ENCODE measurements around the gene TMEM244.

The TMEM244 gene

DNA sequence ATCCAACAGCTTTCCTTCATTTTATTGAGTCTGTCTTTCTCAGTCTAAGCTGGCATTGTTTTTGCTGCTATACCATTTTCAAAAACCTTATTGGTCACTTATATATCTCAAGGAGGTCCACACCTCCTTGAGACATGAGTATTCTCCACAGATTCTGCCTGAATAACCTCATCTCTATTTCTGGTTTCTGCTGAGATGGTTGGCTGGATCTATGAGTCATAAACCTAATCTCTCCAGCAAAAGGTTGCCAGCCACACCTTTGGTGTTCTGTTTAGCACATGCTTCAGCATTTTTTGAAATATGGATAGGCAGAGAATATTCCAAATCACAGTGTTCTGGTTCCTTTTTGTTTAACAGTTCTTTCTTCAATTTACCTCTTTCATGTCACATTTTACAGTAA, 40.8 kb upstream of the TMEM244 start:
- no peak overlapping the region for H3K4me3 ChIP-seq (replicated peaks; ENCODE audit: low read depth, low read length)
- DNase-seq (ENCODE audit: extremely low read depth, low read depth), result no peak
- TF ChIP-seq, protein P1, sequence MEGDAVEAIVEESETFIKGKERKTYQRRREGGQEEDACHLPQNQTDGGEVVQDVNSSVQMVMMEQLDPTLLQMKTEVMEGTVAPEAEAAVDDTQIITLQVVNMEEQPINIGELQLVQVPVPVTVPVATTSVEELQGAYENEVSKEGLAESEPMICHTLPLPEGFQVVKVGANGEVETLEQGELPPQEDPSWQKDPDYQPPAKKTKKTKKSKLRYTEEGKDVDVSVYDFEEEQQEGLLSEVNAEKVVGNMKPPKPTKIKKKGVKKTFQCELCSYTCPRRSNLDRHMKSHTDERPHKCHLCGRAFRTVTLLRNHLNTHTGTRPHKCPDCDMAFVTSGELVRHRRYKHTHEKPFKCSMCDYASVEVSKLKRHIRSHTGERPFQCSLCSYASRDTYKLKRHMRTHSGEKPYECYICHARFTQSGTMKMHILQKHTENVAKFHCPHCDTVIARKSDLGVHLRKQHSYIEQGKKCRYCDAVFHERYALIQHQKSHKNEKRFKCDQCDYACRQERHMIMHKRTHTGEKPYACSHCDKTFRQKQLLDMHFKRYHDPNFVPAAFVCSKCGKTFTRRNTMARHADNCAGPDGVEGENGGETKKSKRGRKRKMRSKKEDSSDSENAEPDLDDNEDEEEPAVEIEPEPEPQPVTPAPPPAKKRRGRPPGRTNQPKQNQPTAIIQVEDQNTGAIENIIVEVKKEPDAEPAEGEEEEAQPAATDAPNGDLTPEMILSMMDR (IDR thresholded peaks at IDR 0.05; ENCODE audit: low read depth, low read length, missing control alignments), result no peak

DNA sequence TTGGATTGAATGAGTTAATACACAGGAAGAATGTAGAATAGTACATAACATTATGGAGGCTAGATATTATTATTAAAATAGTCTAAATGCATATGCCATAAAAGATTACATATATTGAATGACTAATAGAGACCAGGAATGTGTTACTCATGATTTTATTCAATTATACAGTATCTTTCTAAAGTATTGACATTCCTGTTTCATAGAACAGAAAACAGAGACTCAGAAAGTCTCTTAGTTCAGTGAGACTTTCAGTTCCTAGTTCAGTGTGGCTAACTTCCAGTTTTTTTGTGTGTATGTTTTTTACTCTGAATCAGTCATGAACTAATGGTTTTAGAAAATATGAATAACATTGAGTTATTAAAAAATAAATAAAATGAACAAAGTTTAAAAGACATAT, 34.6 kb upstream of the TMEM244 start:
- no peak overlapping the region for H3K4me3 ChIP-seq (replicated peaks; ENCODE audit: low read depth, low read length)
- TF ChIP-seq, protein P1 (IDR thresholded peaks at IDR 0.05; ENCODE audit: low read depth, low read length, missing control alignments), result no peak
- no peak for DNase-seq (ENCODE audit: extremely low read depth, low read depth)

DNA sequence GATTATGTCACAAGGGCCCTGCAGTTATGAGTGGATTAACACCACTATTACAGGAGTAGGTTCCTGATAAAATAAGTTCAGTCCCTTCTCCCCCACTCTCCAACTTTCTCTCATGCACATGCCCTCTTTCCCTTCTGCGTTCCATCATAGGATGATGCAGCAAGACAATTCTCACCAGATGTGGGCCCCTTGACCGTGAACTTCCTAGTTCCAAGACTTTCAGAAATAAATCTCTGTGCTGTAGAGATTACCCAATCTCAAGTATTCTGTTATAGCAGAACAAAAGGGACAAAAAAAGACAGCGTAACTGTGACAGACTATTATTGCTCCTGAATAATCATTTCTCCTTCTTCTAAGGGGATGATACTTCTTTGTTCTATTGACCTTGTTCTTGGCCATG, 33.8 kb upstream of the TMEM244 start:
- no peak for DNase-seq (ENCODE audit: extremely low read depth, low read depth)
- no peak overlapping the region for H3K4me3 ChIP-seq (replicated peaks; ENCODE audit: low read depth, low read length)
- TF ChIP-seq, protein P1 (IDR thresholded peaks at IDR 0.05; ENCODE audit: low read depth, low read length, missing control alignments), result no peak

DNA sequence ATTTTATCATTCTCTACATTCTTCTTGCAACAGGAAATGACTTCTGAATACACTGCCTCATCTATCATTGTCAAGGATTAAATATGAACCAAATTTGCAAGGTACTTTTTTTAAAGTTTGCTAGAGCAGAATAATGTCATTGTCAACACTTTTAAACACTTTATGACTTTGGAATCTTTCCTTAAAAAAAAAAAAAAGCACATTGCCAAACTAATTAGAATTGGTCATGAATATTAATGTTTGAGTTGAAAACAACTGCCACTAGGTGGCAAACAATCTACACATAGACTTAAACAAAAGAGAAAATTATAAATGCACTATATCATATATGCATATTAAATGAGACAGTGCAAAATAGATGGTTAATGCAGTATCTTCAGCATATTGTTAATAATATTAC, 32.5 kb upstream of the TMEM244 start:
- no peak for DNase-seq (ENCODE audit: extremely low read depth, low read depth)
- no peak overlapping the region for H3K4me3 ChIP-seq (replicated peaks; ENCODE audit: low read depth, low read length)
- TF ChIP-seq, protein P1 (IDR thresholded peaks at IDR 0.05; ENCODE audit: low read depth, low read length, missing control alignments), result peak; percentile 11

DNA sequence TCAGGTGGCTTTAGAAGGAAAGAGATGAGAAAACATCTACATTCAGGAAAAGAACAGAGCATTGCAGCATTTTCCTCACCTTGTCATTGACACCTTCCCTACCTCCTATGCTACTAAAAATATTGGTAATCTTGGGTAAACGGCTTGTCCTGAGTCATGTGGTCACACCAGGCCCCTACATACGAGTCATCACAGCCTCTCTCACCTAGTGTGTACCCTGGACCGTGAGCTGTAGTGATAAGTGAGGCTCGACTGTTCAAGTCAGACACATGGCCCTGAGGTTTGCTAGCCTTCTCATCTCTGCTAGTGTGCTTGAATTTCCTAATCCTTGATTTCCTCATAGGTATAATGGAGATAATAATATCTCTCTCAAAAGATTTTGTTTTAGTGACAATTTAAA, 29.6 kb upstream of the TMEM244 start:
- TF ChIP-seq, protein P1 (IDR thresholded peaks at IDR 0.05; ENCODE audit: low read depth, low read length, missing control alignments), result no peak
- H3K4me3 ChIP-seq (replicated peaks; ENCODE audit: low read depth, low read length), result no peak overlapping the region
- DNase-seq (ENCODE audit: extremely low read depth, low read depth), result no peak

DNA sequence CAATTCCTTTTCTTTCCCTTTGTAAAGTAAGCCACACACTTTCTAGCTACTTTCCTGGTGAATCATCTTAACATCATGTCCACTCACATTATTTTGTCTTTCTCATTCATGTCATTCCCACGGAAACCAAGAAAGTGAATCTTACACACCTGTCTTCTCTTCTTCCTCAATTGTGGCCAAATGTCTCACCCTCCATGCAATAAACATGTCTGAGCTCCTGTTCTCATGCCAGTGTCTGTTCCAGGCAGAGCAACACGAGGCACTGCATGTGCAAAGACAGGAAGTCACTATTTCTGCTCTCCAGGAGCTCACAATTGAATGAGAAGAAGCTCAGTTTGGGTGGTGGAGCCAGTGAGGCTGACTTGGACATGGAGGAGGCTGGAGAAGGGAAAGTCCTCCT, 29.0 kb upstream of the TMEM244 start:
- no peak for DNase-seq (ENCODE audit: extremely low read depth, low read depth)
- TF ChIP-seq, protein P1 (IDR thresholded peaks at IDR 0.05; ENCODE audit: low read depth, low read length, missing control alignments), result no peak
- H3K4me3 ChIP-seq (replicated peaks; ENCODE audit: low read depth, low read length), result no peak overlapping the region

DNA sequence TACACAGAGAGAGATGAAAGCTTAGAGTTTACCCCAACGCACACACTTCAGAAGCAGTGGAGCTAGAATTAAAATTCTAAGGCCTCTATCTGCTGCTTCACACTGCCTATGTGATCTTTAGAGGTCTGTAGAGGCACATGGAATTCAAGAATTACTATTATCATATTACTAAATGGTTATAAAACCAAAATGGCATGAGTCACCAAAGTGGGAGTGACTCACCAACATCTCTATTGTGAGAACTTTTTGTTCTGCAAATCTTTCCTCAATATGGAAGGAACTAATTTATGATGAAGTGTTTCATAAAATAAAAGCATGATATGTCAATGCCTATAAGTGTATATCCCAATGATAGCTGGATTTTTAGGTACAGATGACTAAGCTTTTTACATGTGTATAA, 28.5 kb upstream of the TMEM244 start:
- no peak overlapping the region for H3K4me3 ChIP-seq (replicated peaks; ENCODE audit: low read depth, low read length)
- TF ChIP-seq, protein P1 (IDR thresholded peaks at IDR 0.05; ENCODE audit: low read depth, low read length, missing control alignments), result no peak
- no peak for DNase-seq (ENCODE audit: extremely low read depth, low read depth)
